Umbilical cord (tissue), 2 donors: ENCODE measurements around the gene KCNH2. TPM values are rescaled to one million over a fixed set of nuclear protein-coding genes. Genes with fewer than 3 reads are reported as not detected.
"Not testable (repeated sequence)": the region's sequence is repeated elsewhere in the genome, so short reads cannot be mapped to it uniquely, and the experiment has no call there.

Experiments
- DNase-seq: peaks from one replicate; pipeline ENCODE4 v3.0.0-alpha.2; 2015; ENCODE audit warnings: low spot score
- total RNA-seq: library from RNA; depleted of rRNA; stranded (reverse); fragments of >200 nt; gene quantifications from one replicate; pipeline ENCODE4 v1.2.3, GENCODE V29; 2014; ENCODE audit warnings: low replicate concordance; ENCODE audit not compliant: insufficient read depth

The KCNH2 gene
- total RNA-seq, 1 donor from 2014 or later = 25.3 TPM

- no peak for DNase-seq
Measured at GRCh38 chr7:151012911-151013347, 34.8 kb upstream of the KCNH2 start.

GRCh38 chr7:151012031-151012692, 34.0 kb upstream of the KCNH2 start:
- no peak for DNase-seq

GRCh38 chr7:151011616-151012015, 33.5 kb upstream of the KCNH2 start:
- not testable (repeated sequence) for DNase-seq

GRCh38 chr7:151011097-151011409, 32.9 kb upstream of the KCNH2 start:
- no peak for DNase-seq

- peak; percentile 95 for DNase-seq
Measured at GRCh38 chr7:151010307-151011096, 32.4 kb upstream of the KCNH2 start.

- DNase-seq = no peak
Measured at GRCh38 chr7:151010037-151010306, 31.9 kb upstream of the KCNH2 start.

GRCh38 chr7:151009327-151010036, 31.4 kb upstream of the KCNH2 start:
- DNase-seq = peak; percentile 78

GRCh38 chr7:151008511-151009323, 30.6 kb upstream of the KCNH2 start:
- DNase-seq = peak; percentile 71

- DNase-seq = peak; percentile 87
Measured at GRCh38 chr7:151008143-151008510, 30.0 kb upstream of the KCNH2 start.

GRCh38 chr7:151007469-151007898, 29.4 kb upstream of the KCNH2 start:
- DNase-seq = no peak

- no peak for DNase-seq
Measured at GRCh38 chr7:151006590-151007300, 28.6 kb upstream of the KCNH2 start.

GRCh38 chr7:151005566-151005965, 27.4 kb upstream of the KCNH2 start:
- no peak for DNase-seq

GRCh38 chr7:151003572-151003971, 25.5 kb upstream of the KCNH2 start:
- DNase-seq = no peak

- DNase-seq = no peak
Measured at GRCh38 chr7:151001546-151001945, 23.4 kb upstream of the KCNH2 start.

GRCh38 chr7:151000897-151001495, 22.9 kb upstream of the KCNH2 start:
- DNase-seq = no peak

- no peak for DNase-seq
Measured at GRCh38 chr7:150999497-151000230, 21.5 kb upstream of the KCNH2 start.

- DNase-seq = no peak
Measured at GRCh38 chr7:150999001-150999400, 20.9 kb upstream of the KCNH2 start.

GRCh38 chr7:150998341-150998740, 20.2 kb upstream of the KCNH2 start:
- DNase-seq = no peak

- DNase-seq = no peak
Measured at GRCh38 chr7:150997817-150998216, 19.7 kb upstream of the KCNH2 start.

- DNase-seq = no peak
Measured at GRCh38 chr7:150997075-150997511, 19.0 kb upstream of the KCNH2 start.
